ENCODE measurements around the gene SPAG16. TPM values are rescaled to one million over a fixed set of nuclear protein-coding genes. Genes with fewer than 3 reads are reported as not detected.

SPAG16 gene
- total and polyA plus RNA-seq, 12 donors, result 8.4 to 28.3 (median 19.1) TPM

GRCh38 chr2:213627835-213628460 is 343.7 kb downstream of the SPAG16 start:
- ATAC-seq, result no peak
- WGBS, 2 donors, result 90 to 96% methylated on average over 2 of the region's 2 CpGs
- TF ChIP-seq CTCF (IDR thresholded peaks at IDR 0.05), result no peak

GRCh38 chr2:213640738-213641425 is 356.6 kb downstream of the SPAG16 start:
- Histone ChIP-seq H3K9me3 (peaks cover 0 to 28% (median 0%) of the 10 kb centered on the region in 11 donors), H3K27ac (no peak overlapping the region), H3K27me3 (no peaks in the 10 kb centered on the region), H3K4me3 (no peak overlapping the region), H3K36me3 (no peaks in the 10 kb centered on the region), H3K4me1 (no peaks in the 10 kb centered on the region)
- 35 to 54% methylated on average over 3 of the region's 3 CpGs for WGBS, 2 donors
- TF ChIP-seq CTCF (IDR thresholded peaks at IDR 0.05), result no peak
- DNase-seq, result no peak
- intact Hi-C loops (cut with DNase I), result no loop called here
- no peak for ATAC-seq

More at GRCh38 chr2:213627835-213628460, 343.7 kb downstream of the SPAG16 start:
- Histone ChIP-seq H3K9me3 (peaks cover 0 to 36% (median 11%) of the 10 kb centered on the region in 11 donors), H3K4me3 (no peak overlapping the region), H3K27me3 (no peaks in the 10 kb centered on the region), H3K27ac (no peak overlapping the region), H3K36me3 (no peaks in the 10 kb centered on the region), H3K4me1 (no peaks in the 10 kb centered on the region)
- DNase-seq, result no peak
- intact Hi-C loops (cut with DNase I), result no loop called here

- no peak for ATAC-seq
- Histone ChIP-seq H3K9me3 (peaks cover 0 to 8% (median 0%) of the 10 kb centered on the region in 11 donors), H3K27ac (no peak overlapping the region), H3K4me1 (no peaks in the 10 kb centered on the region), H3K4me3 (no peak overlapping the region), H3K36me3 (no peaks in the 10 kb centered on the region), H3K27me3 (no peaks in the 10 kb centered on the region)
- WGBS, 2 donors, result 80 to 84% methylated on average over 4 of the region's 4 CpGs
- DNase-seq, result no peak
- intact Hi-C loops (cut with DNase I), result no loop called here
- no peak for TF ChIP-seq CTCF (IDR thresholded peaks at IDR 0.05)
Observed at GRCh38 chr2:213644926-213645325, 360.7 kb downstream of the SPAG16 start.

- no peak for DNase-seq
- intact Hi-C loops (cut with DNase I), result no loop called here
Observed at GRCh38 chr2:213649176-213649575, 364.9 kb downstream of the SPAG16 start.

More at GRCh38 chr2:213649176-213649575, 364.9 kb downstream of the SPAG16 start:
- Histone ChIP-seq H3K27ac (no peak overlapping the region), H3K9me3 (peaks cover 0 to 4% (median 0%) of the 10 kb centered on the region in 11 donors), H3K36me3 (no peaks in the 10 kb centered on the region), H3K4me1 (no peaks in the 10 kb centered on the region), H3K4me3 (no peak overlapping the region), H3K27me3 (no peaks in the 10 kb centered on the region)
- no peak for TF ChIP-seq CTCF (IDR thresholded peaks at IDR 0.05)
- no peak for ATAC-seq
- 88 to 90% methylated on average over 2 of the region's 2 CpGs for WGBS, 2 donors

Measured in heart right ventricle (tissue), 16 donors.